HG03095 (cell line): ENCODE results near the gene SERPINB5.

Source experiments
- ATAC-seq: cut with Tn5 transposase; IDR thresholded peaks from one replicate; pipeline ENCODE4 v1.9.1; 2021; ENCODE audit warnings: moderate library complexity; ENCODE audit not compliant: unreplicated experiment

Gene SERPINB5

DNA sequence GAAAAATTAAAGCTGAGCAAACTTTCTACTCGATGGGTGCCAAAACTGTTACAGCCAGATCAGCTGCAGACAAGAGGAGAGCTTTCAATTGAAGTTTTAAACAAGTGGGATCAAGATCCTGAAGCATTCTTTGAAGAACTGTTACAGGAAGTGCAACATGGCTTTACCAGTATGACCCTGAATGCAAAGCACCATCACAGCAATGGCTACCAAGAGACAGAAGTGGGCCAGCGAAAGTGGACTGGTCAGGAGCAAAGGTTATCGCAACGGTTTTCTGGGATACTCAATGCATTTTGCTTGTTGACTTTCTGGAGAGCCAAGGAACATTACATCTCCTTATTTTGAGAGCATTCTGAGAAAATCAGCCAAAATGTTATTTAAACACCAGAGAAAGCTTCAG is 9.1 kb upstream of the SERPINB5 start:
- no peak for ATAC-seq

DNA sequence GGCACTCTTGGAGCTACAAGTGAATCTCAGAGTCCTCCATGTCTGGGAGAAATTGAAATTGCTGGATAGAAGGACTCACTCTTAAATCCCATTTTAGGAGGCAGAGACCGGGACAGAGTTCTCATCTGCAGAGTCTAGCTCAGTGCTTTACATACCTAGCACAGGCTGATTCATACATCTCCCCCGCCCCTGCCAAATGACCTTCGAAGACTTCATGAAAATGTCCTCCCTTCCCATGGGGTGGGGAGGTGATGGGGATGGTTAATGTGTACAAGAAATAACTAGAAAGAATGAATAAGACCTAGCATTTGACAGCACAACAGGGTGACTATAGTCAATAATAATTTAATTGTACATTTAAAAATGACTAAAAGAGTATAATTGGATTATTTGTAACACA is 8.2 kb upstream of the SERPINB5 start:
- ATAC-seq, result no peak

DNA sequence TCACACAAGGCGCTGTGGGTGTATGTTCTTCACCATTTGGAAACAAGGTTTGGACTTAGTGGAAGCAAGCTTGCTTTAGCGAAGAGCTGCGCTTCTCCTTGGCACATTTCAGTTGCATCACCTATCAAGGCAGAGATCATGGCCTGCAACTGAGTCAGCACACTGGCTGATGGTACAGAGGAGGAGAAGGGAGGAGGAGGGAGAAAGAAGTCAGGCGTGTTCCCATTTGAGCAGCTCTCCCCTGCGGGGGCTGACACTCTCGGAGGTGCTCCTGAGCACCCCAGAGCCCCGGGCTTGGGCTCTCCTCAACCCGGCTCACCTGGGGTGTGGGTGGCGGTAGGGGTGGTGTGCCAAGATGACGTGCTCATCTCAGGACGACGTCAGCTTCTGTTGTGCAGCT is 6.0 kb upstream of the SERPINB5 start:
- ATAC-seq, result no peak

DNA sequence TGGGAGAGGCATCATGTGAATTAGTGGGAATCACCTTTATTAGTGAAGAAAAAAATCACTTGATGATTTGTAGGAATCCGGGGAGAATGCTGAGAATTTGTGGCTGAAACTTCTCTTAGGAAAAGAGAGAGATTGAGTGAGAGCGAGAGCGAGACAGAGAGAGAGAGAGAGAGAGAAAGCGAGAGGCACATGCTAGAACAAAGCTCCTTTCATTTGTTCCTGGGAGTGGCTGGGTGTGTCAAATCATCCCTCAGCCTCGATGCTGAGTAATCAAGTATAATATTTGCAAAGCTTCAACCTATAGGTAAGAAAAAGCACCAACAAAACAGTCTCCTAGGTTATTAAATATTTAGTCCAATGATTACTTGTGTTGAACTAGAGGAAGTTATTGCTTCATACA is 4.4 kb upstream of the SERPINB5 start:
- no peak for ATAC-seq

DNA sequence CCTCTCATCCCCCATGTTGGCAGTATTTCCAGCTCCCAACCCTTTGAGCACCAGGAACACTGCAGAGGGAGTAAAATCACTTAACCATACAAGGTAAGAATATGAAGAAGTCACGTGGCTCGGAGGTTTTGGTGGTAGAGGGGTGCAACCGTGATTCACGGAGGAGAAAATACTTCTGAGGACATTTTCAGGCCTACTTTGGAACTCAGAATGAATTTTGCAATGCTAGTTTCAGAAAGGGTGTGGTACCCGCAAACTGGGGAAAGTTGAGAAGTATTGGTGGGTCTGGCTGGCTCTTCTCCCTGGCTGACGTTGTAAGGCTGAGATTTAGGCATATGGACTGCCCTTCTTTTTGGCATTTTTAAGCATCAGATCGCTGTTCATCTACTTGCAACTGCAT is 442 bp downstream of the SERPINB5 start:
- ATAC-seq, result no peak

DNA sequence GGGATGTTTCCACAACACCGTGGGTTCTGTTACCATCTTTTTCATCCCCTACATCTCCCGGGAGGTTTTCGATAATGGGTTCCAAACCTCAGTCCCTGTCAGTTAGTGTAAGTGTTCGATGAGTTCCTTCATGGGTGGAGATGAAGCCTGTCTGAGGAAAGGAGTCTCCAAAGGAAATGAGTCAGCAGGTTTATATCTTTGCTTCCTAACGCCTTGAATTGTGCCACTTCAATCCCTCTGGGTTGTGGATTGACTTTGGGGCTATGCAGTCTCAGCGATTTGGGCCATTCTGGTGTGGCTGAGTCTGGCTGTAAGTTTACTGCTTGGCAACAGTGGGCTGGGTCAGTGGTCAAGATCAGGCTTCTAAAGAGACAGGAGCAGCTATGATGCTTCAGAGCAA is 1.2 kb downstream of the SERPINB5 start:
- ATAC-seq, result no peak

DNA sequence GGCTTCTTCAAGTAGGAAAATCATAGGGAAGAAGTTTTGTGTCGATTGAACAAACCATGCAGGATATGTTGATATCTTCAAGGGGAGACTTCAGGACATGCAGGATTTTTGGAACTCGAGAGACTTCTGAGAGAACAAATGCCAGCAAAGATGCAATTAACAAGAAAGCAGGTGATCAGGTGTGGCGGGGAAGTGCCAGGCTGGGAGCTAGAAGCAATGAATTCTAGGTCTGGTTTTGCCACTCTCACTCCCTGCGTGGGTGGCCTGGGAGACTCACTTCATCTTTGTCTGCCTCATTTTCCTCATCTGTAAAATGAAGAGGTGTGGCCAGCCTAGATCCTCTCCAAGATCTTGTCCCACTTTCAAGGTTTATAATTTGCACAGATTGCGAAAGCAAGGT is 3.1 kb downstream of the SERPINB5 start:
- ATAC-seq, result no peak

DNA sequence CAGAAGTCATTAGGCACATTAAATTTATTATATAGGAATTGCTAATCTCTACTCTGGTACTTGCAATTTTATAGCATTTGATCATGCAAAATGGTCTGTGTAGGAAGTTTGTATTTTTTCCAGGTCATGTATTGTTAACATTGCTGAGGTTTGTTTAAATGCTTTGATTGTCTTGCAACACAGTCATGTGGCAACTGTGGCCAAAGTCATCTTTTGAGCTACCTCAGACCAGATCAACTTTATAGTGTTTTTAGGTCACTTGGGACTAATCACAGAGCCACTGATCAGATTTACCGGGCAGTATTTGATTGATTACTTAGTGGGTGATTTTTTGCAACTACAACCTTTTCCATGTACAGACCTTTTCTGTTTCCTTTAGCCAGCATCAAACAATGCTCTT is 3.7 kb downstream of the SERPINB5 start:
- no peak for ATAC-seq

DNA sequence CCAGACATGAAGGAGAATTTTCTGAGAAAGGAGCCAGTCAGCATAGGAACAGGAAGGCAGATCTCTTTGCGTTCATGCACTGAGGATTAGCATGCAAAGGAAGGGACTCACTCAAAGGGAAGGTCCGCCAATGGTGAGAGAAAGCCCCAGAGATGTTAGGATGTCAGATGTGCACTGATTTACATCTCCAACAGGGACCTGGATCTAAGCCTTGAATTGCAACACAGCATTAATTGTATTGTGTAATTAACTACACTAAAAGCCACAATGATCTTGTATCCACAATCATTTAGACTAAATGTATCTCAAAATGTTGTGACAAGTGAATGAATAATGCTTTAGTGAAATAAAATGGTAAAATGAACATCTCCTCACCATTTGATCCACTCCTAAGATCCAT is 4.2 kb downstream of the SERPINB5 start:
- ATAC-seq, result no peak

DNA sequence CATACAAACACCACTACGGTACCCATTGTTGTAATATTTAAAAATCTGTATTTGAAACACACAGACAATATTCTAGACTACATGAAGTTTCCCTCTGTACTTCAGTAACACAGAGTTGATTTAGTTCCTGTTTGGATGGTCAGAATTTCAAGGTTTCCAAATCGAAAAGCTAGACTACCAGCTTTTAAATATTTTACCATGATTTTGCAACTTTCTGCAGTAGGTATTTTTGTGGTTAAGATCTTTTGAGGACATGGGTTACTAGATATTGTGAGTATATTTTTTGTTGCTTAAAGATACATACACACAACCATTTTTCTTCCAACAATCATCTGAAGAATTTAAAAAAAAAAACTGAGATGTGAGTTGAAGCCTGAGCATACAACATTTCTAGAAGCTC is 10.9 kb downstream of the SERPINB5 start:
- ATAC-seq, result no peak

DNA sequence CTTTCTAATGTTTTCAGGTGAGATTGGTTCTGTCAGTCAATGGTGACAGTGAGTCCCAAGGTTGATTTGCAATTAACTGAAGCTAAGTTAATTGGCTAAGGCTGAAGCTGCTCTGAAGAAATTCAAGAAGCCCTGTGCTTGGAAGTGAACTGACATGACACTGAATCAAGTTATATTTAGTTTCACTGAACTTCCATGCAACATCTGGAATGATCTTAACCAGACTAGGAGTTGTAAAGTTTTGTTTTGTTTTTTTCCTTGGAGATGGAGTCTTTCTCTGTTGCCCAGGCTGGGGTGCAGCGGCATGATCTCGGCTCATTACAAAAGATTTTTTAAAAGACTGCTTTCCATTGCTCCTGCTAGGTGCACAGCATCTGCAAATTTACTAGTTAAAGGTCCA is 11.4 kb downstream of the SERPINB5 start:
- ATAC-seq, result no peak

DNA sequence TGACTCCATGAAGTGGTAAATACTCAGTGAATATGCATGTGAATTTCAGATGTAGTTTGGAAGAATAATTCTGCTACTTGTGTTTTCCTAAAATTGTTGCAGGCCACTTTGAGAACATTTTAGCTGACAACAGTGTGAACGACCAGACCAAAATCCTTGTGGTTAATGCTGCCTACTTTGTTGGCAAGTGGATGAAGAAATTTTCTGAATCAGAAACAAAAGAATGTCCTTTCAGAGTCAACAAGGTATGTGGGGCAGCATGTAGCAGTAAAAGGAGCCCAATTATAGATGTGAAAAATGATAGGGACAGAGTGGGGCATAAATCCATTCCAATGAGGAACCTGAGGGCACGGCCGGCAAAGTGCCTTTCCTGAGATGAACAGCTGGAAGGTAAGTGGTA is 16.1 kb downstream of the SERPINB5 start:
- no peak for ATAC-seq

DNA sequence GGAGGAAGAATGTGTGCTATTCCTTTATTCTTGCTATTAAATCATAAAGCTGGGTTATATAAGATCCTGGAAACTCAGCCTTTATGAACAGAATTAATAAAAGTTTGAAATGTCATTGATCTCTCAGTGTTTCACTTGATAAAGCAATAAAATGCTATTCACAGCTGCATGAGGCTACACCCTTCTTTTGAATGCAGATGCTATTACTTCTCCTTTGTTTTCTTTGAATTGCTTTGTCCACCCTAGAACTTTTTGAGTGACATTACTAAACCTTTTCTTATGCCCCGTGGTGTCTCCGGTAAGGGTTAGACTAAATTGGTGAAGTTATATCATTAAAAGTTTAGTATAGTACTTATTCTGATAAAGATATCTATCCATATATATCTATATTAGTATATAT is 18.9 kb downstream of the SERPINB5 start:
- no peak for ATAC-seq

DNA sequence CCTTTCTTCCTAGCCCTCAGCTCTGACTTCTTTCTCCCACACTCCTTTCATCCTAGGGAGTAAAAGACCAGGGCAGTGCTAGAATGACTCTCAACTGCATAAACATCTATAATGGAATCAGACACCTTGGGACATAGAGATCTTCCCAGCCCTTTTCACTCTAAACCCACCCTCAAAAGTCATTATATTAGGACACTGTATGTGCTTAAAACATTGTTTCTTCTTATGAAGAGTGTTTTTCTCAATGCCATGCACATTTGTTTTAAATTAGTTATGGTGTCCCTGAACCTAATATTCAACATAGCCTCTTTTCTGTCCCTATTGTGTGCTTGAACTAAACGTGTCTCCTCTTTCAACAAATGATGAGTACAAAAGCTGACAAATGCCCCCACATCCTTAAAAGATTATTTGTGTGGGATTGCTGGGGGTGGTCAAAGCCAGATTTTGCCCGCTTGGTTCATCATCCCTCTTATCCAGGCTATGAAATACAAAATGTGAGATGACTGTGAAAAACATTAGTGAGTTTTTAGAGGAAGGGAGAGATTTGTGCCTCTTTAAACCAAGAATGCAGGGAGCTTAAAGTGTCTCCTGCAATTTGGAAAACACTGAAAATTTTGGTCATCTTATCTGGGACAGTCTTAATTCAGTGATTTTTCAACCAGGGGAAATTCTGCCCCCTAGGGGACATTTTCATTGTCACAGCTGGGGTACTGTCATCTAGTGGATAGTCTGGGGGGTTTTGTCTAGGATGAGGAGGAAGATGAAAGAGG is 29.0 kb downstream of the SERPINB5 start:
- ATAC-seq, result no peak

DNA sequence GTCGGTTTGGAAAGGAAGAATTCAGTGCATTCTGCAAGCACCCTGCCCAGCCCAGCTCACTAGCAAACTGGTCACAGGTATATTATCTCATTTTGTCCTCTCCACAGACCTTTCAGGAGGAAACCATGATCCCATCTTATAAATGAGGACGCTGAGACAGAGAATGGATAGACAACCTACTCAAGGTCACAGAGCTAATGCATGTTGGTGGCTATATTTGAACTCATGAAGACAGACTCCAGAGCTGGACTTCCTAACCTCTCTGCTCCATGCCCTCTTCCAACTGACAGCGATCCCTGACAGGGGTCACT is 29.5 kb downstream of the SERPINB5 start:
- no peak for ATAC-seq

DNA sequence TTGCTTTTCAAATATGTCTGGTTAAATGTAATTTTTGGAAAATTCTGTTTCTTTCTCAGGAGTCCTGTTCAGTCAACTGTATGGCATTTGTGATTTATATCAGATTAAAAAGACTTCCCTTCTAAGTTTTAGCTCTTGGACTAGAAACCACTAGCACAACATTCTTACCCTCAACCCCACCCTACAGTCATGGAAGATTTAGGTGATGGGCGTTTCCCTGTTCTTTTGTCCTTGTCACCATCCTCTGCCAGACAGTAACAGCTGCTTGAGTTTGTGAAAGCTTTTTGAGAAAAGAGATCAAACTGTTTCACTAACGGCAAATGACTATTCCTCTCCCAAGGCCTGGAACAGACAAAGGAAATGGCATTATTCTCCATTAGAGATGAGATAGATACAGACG is 31.8 kb downstream of the SERPINB5 start:
- ATAC-seq, result no peak

DNA sequence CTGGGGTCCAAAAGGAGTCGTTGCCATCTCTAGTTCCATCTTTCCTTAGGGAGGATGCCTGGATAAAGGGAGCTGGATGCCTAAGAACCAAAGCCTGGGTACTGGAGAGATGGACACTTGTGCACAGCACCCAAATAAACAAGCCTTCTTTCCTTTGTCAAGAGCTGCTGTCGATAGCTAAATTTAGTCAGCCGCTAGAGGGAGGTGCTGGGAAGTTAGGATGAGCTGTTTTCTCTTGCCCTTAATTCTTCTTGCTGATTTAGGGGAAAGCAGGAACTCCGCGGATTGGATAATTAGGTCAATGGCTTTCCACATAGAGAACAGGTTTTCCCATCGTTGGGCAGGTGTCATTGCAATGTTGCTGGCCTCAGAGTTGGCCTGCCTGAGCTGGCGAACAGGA is 34.5 kb downstream of the SERPINB5 start:
- no peak for ATAC-seq

DNA sequence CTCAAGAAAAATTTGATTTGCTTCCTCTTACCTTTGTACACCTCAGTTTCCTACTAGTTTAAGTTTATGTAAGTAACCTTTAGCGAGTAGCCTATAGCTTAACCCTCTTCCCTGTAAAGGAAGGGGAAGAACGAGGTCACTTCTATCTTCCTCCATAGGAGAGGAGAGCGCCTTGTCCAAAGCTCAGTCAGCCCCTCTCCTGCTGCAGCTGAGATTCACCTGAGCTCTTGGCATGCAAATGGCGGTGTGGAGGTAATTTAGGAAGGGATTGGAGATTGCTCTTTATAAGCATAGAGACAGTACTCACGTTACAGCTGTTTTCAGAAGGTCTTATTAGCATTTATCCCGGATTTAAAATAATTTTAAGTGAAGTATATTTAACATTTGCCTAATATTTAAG is 37.6 kb downstream of the SERPINB5 start:
- no peak for ATAC-seq

DNA sequence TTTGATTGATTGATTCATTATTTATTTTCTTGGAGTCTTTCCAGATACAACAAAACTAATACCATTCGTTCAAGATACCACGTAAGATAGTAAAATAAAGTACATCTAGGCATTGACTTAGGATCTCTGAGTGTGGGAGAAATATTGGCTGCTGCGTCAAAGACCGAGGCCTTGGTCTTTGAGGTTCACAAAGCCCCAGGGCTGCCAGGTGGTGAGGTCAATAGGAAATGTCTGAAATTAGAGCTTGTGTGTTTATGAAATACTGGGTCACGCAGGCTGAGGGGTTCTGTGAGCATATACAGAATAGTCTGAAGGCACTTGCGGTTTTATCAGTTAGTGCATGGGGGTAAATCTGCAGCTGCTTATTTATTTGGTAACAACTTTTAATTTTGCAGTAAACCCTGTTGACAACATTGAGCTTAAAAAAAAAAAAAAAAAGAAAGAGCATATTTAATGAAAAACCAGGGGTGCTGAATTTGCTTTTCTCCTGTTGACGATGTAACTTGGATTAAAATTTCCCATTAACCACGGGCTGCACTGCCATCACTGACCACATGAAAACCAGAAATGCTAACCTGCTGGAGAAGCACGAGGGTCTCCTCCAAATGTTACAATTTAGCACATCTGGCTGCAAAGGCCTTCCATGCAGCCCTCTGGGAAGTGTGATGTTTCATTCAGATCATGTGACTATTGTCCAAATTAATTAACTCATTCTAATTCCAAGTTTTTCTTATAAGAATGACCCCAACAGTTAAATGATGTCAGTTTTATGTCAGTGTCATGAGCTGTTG is 38.3 kb downstream of the SERPINB5 start:
- ATAC-seq, result no peak

DNA sequence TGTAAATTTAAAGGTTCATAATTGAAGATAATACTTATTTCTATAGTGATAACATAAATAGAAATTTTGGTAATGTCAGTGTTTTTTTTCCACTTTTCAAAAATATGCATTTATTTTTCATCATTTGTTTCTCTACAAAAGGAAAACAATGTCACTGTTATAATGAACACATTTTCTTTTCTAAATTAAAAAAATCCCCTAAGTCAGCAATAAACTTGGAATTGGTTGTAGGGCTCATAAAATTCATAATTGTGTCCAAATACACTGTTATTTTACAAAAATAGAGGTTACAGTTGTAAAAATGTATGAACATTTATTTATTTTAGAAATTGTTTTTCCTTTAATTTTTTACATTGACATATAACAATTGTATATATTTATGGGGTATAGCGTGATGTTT is 39.0 kb downstream of the SERPINB5 start:
- ATAC-seq, result no peak

DNA sequence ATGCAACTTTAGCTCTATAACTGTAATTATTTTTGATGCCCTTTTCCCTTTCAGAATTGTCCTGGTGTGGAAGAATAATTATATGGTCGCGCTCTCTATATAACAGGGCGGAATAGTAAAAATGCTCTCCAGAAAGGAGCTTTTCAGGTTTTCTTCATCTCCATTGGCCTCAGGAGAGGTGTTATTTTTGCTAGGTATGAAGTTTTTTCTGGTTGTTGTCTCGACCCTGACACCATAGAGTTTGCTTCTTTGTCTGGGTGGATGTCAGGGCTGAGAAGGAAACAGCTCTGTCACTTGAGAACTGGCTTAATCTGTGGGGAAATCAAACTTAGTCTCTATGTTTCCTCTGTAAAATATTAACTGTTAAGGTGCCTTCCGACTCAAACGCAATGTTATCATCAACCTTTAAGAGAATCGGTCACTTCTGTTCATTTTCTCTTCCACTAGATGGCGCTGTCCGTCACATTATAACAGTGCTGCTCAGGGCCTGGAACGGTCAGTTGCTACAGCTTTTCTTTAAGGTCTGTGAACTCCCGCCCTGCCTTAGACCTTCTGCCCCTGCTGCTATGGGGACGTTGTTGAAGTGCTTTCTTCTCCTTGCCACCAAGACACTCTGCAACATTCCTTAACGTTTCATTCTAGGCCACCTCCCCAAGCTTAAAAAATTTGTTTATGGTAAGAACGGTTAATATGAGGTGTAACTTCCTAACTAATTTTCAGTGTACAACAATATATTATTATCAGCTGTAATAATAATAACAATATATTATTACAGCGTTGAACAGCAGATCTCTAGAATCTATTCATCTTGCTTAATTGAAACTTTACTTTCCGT is 41.6 kb downstream of the SERPINB5 start:
- peak; percentile 95 for ATAC-seq
